GM21786 (cell line): ENCODE measurements around the gene MN1.

ENCODE experiments used
- ATAC-seq: cut with Tn5 transposase; IDR thresholded peaks from one replicate; pipeline ENCODE4 v1.9.1; 2021; ENCODE audit not compliant: unreplicated experiment

MN1 gene

DNA sequence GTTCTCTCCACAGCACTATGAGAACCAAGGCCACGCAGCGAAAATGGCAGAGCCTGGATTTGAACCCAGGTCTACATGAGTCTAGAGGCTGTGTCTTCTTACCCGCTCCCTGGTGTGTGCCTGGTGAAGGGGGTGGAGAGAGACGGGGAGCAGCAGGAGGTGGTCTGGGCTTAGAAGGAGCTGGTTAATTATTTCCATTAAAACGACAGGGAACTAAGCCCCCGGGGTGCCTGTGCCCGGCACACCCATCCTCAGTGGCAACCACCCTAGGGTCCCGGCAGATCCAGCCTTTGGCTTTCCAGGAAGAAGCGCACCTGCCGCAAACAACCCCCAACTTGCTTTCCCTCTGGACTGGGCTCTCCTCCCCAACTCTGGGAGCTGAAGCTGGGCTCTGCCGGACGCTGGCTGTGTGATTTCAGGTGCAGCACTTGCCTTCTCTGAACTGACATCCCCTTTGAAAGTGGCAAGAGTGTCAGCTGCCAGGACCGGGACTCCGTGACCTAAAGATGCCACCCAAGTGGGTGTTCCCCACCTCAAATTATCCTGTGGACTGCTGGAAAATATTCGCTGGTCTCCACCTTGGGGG, 35.8 kb downstream of the MN1 start:
- ATAC-seq = no peak

DNA sequence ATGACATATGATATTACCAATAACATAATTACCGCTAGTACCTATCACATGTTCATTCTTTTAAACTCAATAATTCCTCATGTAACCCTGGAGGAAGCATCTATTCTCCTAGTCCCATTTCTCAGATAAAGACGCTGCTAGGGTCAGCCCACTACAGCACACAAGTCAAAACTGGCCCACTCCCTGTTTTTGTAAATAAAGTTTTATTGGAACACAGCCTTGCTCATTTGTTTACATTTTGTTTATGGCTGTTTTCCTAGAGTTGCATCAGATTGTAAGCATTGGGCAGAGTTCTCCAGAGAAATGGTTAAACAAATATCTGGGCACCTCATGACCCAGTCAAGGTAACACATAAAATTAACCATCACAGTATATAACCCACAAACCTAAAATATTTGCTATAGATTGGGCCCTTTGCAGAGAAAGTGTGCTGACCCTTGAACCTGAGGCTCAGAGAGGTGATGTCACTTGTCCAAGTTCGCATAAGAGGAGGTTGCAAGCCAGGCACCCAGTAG, 36.8 kb downstream of the MN1 start:
- ATAC-seq = no peak

DNA sequence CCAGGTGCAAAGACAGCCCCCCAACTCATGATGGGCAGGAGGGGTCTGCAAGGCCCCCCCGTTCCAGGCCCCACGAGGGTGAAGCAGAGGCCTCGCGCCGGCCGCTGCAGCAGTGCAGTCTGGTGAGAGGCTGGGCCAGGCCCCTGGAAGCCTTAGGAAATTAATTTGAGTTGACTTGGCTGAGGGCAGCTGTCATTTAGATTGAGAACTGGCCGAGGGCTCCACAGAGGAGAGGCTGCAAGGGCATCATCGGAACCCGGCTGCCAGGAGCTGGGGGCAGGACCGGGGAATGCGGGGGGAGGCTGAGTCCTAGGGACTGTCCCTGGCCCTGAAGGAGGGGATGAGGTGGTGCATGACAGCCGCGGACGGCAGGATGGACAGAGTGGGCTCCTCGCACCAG, 39.9 kb downstream of the MN1 start:
- ATAC-seq = no peak

DNA sequence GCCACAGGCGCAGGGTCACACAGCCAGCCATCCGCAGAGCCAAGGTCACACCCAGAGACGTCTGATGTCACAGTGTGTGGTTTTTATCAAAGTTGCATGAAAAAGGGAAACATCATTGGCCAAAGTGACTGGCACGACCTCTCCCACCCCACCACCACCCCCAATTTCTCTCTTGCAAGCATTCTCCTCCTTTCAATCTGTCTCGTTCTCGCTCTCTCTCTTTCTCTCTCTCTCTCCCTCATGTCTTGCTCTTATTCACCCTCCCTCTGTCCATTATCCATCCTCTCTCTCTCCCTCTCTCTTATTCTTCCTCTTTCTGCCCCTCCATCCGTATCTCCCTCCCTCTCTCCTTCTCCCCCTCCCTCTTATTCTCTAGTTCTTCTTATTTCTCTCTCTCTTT, 40.6 kb downstream of the MN1 start:
- no peak for ATAC-seq

DNA sequence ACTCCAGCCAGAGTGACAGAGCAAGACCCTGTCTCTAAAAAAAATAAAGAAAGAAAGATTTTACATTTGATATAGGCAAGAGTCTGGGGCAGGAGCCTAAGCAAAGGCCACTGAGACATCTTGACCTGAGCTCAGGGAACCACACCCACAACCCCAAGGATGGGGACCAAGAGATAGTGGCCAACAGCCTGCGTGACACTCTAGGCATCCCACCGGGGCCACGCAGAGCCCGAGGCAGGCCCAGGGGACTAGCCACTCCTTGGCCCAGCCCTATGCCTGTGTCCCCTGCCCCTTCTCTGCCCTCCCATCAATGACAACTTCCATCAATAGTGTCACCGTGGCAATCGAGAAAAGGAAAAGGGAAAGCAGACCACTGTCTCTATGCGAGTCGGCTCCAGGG, 41.1 kb downstream of the MN1 start:
- ATAC-seq = no peak

DNA sequence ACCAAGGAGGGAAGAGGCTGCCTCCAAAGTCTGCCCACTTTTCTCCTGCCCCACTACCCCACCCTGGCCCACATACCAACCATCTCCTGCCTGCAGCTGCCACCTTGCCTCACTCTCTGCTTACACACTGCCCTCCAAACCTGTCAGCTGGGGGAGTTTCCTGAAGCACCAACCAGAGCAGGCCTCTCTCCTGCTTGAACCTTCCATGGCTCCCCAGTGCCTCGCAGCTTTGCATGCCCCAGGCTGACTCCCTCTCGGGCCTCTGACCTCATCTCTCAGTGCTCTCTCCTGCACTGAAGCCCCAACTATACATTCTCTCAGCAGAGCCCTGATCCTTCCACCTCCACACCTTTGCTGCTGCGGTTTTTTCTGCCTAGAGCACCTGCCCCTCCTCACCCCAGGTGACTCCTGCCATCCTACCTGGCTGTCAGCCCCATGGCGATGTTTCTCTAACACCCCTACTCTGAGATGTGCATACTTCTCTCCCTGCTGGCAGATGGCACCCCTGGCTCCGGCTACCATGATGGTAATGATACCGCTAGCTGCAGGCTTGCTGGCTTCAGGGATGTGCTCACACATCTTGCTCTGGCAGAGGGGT, 43.5 kb downstream of the MN1 start:
- no peak for ATAC-seq

DNA sequence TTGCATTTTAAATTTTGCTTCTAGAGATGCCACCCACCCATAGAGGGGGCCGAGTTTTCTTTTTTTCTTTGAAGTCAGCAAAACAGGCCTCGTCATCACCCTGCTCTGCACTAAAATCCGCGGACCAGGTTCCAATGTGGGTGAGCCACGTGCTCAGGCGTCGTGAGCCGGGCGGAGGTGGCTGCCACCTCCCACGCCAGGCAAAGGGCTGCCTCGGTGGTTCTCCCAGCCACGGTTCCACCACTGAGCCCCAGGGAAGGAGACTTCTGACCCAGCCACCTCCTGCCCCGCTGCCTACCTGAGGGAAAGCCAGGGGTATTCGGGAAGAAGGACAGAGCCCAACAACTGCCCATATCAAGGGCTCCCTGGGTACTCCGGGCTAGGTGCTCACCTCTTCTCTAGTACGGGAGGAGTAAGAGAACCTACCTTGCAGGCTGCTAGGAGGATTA, 45.3 kb downstream of the MN1 start:
- no peak for ATAC-seq

DNA sequence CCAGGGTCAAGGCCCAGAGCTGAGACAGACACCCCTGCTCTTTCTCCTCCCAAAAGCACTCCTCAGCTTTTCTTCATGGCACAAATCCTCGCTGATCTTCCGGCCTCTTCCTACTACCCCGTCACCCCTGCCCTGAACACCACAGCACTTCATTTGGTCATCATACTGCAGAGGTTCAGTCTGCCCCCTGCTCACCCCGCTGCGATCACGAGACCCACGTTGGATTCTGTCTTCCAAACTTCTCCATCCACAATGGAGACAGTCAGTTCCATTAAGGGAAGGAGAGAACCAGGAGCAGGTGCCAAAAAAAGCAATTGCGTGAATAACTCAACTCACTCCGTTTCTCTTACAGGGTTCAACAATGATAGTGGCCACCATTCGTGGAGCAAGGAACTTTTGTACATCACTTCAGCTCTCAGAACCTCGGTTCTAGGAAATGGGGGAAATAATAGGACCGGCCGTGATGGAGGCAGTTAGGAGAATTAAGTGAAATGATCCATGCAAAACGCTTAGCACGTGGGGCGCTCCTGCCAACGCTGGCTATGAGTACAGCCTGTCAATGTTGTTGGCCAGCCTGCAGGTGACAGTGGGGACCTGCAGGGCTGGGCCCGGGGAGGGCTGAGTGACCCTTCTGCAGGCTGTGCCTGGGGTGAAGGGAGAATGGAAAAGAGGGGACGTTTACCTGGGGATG, 45.9 kb downstream of the MN1 start:
- ATAC-seq = no peak

DNA sequence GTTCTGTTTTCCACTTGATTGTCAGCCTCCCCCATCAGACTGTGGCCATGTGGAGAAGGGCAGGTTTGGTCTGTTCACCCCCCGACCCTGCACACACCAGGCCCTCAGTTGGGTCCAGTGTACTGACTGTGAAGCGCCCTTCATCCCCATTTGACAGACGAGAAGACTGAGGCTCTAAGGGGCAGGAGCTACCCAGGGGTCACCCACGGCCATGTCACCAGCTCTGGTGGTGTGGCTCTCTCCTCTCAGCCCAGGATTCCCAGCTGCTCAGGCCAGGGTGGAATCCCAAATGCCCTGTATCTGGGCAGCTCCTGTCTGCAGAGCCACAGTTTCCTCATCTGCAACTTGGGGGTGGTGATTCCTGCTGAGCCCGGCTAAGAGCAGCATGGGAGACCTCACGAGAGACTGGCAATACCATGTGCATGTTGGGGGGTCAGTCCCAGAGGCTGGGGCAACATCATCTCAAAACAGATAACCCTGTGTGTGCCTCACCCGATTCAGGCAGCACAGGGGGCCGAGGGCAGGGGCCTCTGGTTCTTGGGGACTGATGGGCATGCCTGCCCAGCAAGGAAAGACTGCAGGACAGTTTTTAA, 46.6 kb downstream of the MN1 start:
- ATAC-seq = no peak

DNA sequence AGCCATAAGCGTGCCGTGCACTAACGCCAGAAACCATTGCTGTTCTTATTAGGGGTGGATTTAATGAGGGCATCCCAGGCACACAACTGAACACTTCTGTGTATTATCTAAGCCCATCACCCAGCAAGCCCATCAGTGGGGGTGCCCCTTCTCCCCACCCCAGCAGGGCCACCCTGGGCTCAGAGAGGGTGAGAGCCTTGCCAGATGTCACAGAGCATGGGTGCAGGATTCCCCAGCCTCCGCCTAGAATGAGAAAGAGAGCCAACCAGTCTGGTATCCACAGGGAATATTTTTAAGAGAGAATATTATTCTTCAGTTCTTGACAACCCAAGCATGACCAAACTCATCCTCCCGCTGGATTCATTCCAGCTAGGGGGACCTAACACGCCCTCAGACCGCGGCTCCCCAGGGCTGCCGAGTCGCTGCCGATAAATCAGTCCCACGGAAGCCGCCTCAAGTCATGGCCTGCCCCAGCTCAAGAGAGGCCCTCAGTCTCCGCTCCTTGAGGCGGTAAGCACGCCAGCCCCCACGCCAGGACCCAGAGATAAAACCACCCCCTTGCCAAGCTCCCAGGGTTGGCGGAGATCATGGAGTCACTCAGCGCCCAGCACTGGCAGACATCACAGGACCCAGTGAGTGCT, 47.2 kb downstream of the MN1 start:
- ATAC-seq = no peak

DNA sequence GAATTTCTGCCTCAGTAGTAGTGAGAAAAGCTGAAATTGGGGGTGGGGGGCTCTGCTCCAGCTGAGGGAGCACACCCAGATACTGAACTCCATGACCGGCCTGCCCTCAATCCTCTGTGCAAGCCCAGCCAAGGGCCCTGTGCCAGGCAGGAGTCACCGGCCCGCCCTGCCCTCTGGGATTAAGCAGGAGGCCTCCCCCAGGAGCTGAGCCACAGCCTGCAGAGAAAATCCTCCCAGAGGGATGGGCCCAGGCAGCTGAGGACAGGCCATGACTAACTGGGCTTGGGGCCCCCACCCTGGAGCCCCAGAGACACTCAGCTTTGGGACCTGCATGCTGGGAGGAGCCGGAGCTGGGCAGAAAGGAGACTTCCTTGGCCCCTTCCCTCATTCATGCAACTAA, 48.8 kb downstream of the MN1 start:
- ATAC-seq = no peak

DNA sequence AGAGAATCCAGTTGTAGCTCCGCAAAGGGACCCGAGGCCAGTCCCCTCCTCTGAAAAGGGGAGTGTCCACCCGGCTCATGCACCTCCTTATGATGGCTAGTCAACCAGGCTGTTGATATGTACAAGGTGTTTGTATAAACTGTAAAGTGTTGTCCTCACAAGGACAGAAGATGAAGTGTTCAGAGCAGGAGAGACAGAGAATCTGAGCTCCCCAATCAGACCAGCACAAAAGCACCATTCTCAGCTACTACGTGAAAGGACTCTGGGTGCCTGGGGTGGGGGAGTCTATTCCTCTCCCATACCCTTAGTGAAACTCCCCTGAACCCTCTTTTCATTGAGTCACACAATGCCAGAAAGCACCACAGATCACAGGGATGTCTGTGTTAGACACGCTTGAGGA, 49.4 kb downstream of the MN1 start:
- no peak for ATAC-seq

DNA sequence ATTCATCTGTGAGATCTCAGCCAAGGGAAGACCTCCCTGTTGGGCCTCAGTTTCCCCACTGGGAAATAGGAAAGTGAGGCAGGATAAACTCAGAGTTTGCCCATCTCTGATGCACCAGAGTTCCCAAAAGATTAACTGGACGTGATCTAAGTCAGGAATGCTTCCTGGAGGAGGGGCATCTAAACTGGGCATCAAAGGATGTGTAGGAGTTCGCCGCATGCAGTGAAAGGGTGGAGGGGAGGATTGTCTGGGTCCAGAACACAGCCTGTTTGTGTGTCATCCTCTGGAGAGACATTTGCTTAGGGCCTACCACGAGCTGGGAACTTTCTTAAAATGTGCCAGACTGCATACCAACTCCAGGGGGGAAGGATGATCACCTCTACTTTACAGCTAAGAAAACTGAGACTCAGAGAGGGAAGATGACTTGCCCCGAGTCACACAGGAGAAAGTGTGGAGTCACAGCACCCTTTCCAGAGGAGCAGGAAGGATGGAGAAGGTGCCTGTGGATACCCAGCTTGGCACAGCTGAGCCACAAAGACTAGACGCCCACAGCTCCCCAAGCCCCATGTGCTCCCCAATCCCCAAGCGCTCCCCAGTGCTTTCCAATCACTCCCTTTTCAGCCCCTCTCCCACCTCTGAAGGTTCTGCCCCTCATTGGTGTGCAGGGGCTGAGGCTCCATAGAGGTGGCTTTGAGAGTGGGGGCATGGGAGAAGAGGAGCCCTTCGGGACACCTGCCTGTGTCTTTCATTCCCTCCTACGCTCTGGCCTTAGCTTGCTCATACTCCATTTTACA, 50.1 kb downstream of the MN1 start:
- ATAC-seq = no peak

DNA sequence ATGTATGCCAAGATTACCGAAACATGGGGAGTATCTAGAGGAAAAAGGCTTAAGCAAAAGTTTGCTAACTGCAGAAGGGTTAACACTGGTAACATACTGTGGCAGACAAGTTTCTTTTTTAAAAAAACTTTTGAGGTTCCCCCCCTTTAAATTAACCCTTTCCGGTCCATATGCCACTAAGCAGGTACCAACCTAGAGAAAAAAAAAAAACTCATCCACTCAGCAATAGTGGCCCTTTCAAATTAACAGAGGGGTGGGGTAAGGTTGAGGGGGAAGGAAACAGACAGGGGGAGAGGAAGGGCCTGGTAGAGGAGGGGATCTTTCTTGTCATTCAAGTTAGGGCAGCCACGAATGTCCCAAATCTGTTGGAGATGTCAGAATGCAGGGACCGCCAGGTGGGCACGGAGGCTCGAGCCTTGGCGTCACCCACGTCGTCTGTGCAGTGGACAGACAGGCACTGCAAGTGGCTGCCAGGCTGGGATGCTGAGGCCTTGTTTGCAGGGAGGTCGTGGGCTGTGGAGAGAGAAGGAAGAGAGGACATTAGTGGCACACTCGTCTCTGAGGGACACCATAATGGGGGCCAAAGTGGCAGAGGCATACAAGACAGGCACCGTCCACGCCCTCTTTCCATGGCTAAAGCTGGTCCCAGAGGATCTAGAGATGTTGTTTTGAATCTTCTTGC, 50.8 kb downstream of the MN1 start:
- no peak for ATAC-seq

DNA sequence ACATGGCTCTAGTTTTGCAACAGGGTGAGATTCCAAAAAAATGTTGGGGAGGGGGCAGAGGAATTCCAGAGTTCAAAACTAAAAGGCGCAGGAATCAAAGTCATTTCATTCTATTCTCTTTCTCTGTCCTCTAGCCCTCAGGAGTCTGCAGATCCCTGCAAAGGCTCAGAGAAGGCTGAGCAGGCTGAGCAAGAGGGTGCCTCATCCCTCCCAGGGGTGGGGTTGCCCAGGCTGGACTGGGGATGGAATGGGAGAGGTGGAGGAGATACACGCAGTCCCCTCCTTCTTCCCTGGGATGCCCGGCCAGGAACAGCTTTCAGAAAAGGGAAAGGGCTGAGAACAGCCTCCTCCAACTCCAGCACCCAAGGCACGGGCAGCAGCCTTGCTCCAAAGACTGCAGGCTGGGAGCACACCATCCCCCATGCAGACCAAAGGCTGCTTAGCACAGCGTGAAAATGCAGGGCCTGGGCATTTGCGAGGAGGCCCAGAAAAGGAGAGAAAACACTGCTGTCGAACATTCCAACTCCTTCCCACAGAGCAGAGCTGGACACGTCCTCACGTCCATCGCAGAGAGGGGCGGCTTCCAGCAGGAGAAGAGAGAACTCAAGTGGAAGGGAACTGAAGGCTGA, 51.8 kb downstream of the MN1 start:
- no peak for ATAC-seq

DNA sequence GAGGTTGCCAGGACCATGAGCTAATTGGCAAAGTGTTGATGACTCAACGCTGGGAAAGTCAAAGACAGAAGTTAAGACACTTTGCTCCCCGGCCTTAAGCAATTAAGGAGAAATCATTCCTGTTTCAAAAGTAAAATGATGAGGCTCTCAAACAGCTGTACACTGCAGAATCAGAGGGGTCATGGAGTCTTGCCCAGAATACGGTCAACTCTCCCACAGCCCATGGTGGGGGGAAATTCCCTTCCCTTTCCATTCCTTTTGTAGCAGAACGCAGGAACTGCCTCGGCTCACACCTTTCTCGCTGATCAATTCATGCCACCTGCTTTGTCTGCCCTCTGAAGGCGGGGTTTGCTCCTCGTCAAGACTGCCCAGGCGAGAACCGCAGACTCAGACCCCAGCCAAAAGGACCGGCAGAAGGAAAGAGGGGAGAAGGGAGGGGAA, 52.8 kb downstream of the MN1 start:
- no peak for ATAC-seq

DNA sequence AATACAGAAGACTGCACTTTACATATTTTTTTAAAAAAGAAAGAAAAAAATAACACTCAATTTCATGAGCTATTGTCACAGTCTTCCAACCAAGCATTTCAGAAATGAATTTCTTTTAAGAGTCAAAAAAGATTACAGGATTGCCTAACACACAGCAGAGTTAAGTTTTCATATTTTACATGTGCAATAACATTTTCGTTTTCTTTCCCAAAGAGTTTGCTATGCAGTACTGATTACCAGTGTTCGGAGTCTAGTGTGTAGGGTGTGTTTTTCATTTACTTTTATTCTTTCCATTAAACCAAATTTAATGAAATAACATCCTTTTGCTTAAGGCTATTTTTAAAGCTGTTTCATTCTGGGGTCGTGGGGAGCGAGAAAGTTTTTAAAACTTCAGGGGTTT, 53.2 kb downstream of the MN1 start:
- no peak for ATAC-seq

DNA sequence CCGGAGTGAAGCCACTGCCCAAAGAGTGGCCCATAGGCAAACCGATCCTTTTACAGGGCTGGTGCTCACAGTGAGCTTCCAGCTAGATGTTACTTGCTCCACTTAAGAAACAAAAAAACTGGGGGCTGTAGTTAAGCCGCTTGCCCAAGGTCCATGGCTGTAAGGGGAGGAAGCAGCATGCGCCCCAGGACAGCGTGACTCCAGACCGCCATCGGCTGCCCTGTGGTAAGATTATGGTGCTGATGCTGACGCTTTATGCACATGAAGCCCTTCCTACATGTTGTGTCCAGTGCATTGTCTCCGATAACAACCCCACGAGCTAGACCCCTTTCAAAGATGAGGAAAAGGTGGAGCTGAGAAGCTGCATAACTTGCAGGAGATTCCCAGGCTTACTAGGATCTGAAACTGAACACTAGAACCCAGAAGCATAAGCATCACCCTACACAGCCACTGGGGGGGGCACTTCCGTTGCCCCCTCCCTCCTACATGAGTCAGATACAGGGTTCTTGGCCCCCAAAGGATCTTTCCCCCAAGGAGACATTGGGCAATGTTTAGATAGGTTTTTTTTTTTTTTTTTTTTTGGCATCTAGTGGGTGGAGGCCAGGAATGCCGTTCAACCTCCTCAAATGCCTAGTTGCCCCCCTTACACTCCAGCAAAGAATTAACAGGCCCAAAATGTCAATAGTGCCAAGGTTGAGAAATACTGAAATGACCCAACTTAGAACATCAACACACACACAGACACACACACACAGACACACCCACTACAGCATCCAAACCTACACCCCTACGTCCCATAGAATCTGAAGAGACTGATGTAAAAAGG, 53.9 kb downstream of the MN1 start:
- ATAC-seq = no peak

DNA sequence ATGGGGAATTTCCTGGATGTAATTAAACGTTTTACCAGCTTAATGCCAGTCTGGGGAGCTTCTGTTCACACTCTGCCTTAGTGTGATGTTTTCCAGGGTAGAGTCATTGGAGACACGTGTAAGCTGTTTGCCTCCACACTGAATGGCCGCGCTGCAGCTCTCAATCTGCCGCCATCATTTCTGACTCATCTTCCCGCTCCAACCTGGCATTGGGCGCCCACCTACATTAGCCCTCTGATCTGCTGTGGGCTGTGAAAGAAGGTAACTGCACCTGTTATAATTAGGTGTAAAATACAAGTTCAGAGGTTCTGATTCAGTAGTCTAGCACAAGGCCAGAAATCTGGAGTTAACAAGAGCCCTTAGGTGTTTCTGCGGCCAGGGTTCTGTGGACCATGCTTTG, 54.6 kb downstream of the MN1 start:
- ATAC-seq = no peak
